Spinal cord (tissue), 10 donors: ENCODE results near the gene PPID. TPM values are rescaled to one million over a fixed set of nuclear protein-coding genes. Genes with fewer than 3 reads are reported as not detected.

Experiments used
- DNase-seq, 6 donors: peaks; one replicate each; pipeline versions ENCODE4 v3.0.0 to v3.0.0-alpha.2; 2013 to 2015; ENCODE audit warnings: low spot score in 6 of 6, low read depth in 4 of 6
- H3K27ac ChIP-seq: one replicate; pipeline ENCODE4 v1.5.1; 2013; ENCODE audit warnings: low read depth, low read length, control low read depth
- H3K27me3 ChIP-seq: one replicate; pipeline ENCODE4 v1.6.1; 2013; ENCODE audit warnings: low read length; ENCODE audit not compliant: control insufficient read depth, insufficient read depth
- H3K36me3 ChIP-seq: one replicate; pipeline ENCODE4 v1.6.1; 2013; ENCODE audit warnings: low read length; ENCODE audit not compliant: control insufficient read depth, insufficient read depth
- H3K4me1 ChIP-seq: one replicate; pipeline ENCODE4 v1.6.1; 2013; ENCODE audit warnings: low read length; ENCODE audit not compliant: control insufficient read depth, insufficient read depth
- H3K4me3 ChIP-seq: one replicate; pipeline ENCODE4 v1.5.1; 2013; ENCODE audit warnings: low read depth, low read length, control low read depth
- H3K9me3 ChIP-seq: one replicate; pipeline ENCODE4 v1.6.1; 2013; ENCODE audit warnings: low read length; ENCODE audit not compliant: control insufficient read depth, insufficient read depth
- WGBS: methylation state at CpG from one replicate; pipeline ENCODE4 v1.1.5; 2013; ENCODE audit warnings: missing lambda C conversion rate; ENCODE audit not compliant: insufficient coverage; 5-methylcytosine and 5-hydroxymethylcytosine counted together
- long read RNA-seq, 4 donors: transcript quantifications; one replicate each; lab custom pipeline, GENCODE V29; 2026
- polyA plus RNA-seq, 2 donors: library from polyadenylated mRNA; unstranded; fragments of 120-200 nt; gene quantifications; one replicate each; pipeline ENCODE4 v1.2.1, GENCODE V29; 2013; ENCODE audit not compliant: insufficient read length in 2 of 2
- total RNA-seq, 2 donors: library from RNA; depleted of rRNA in 1 of 2; stranded (reverse); fragments of 120-200 nt in 1 of 2; fragments of >200 nt in 1 of 2; gene quantifications; one replicate each; pipeline versions ENCODE4 v1.2.3 to v1.2.4, GENCODE V29; 2013 to 2014
- donor health status: healthy.

Gene PPID
- 10 to 100 TPM; 29.4 to 32.1 TPM for total RNA-seq
- polyA plus RNA-seq: 10 to 100 TPM; 51.4 to 57.0 TPM
- long read RNA-seq, donor 1, partial matches to known transcripts: 0 of 3 reads
- long read RNA-seq, donor 1, other reads (novel, unspliced or antisense): 0 of 3 reads
- long read RNA-seq, donor 2, transcript PPID-201 (10 exons, 1,823 nt): major isoform, 7 of 7 reads
- long read RNA-seq, donor 2, partial matches to known transcripts: 0 of 7 reads
- long read RNA-seq, donor 2, other reads (novel, unspliced or antisense): 0 of 7 reads
- long read RNA-seq, donor 3, transcript PPID-201 (10 exons, 1,823 nt): major isoform, 6 of 6 reads
- long read RNA-seq, donor 3, partial matches to known transcripts: 0 of 6 reads
- long read RNA-seq, donor 3, other reads (novel, unspliced or antisense): 0 of 6 reads
- long read RNA-seq, donor 4, transcript PPID-201 (10 exons, 1,823 nt): major isoform, 8 of 8 reads
- long read RNA-seq, donor 4, partial matches to known transcripts: 0 of 8 reads
- long read RNA-seq, donor 4, other reads (novel, unspliced or antisense): 0 of 8 reads

- under 1% methylated on average over 55 of the region's 65 CpGs for WGBS
- Histone ChIP-seq H3K27ac (peak within 1 kb of the TSS; percentile 94), H3K36me3 (peaks cover 6% of the 10 kb centered on the region), H3K27me3 (no peaks in the 10 kb centered on the region), H3K4me3 (peak within 1 kb of the TSS; percentile 93), H3K9me3 (no peaks in the 10 kb centered on the region), H3K4me1 (peaks cover 6% of the 10 kb centered on the region)
- peak; percentile 67 to 94 (median 72) for DNase-seq
These were observed at the start of gene PPID for GRCh38 chr4:158722917-158723793. PPID (minus strand) TSS chr4:158723396; CDS start chr4:158723288, 108 bp downstream.

GRCh38 chr4:158771776-158772175, 48.6 kb upstream of the PPID start:
- Histone ChIP-seq H3K36me3 (no peaks in the 10 kb centered on the region), H3K27ac (no peak overlapping the region), H3K4me1 (no peaks in the 10 kb centered on the region), H3K9me3 (no peaks in the 10 kb centered on the region), H3K4me3 (no peak overlapping the region), H3K27me3 (no peaks in the 10 kb centered on the region)
- WGBS: no CpG with 5 or more reads among the region's 2 CpGs
- DNase-seq: no peak

- no peaks in the 10 kb centered on the region for H3K36me3 ChIP-seq
- no peak overlapping the region for H3K27ac ChIP-seq
- no CpG with 5 or more reads among the region's 5 CpGs for WGBS
- no peaks in the 10 kb centered on the region for H3K4me1 ChIP-seq
- H3K4me3 ChIP-seq: no peak overlapping the region
- no peak for DNase-seq
- H3K27me3 ChIP-seq: no peaks in the 10 kb centered on the region
- no peaks in the 10 kb centered on the region for H3K9me3 ChIP-seq
These were observed 47.5 kb upstream of the PPID start for GRCh38 chr4:158770671-158771070.

DNA sequence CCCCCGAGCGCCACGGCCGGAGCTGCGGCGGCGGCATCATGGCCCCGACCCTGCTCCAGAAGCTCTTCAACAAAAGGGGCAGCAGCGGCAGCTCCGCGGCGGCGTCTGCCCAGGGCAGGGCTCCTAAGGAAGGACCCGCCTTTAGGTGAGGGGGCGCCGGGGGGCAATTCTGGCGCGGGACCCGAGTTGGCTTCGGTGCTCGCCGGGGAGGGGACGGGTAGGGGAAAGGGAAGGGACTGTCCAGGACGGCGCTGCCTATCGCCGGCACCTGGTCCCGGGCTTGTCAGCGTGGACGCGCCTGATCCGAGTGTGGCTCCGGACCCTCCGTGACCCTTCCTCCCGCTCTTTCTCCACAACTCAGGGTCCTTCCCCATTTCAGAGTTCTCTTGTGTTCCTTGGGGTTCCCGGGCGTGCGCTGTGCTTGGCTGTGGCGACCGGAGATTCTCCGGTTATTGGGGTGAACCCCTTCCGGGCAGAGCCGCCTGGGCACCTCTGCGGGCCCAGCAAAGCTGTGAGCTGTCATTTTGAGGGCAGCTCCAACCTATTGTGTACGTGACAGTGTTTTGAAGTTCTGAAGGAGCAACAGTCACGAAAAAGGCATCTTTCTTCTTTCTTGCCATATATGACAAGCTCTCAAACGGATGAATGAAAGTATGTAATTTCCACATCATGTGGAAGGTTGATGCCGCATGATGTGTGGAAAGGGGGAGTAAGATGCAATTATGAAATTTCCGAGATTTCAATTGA, 46.2 kb upstream of the PPID start:
- no peaks in the 10 kb centered on the region for H3K4me1 ChIP-seq
- peak in 2 of 6 donors; percentile 64 to 67 for DNase-seq
- H3K36me3 ChIP-seq: no peaks in the 10 kb centered on the region
- peak overlapping the region; percentile 79 for H3K27ac ChIP-seq
- no peaks in the 10 kb centered on the region for H3K9me3 ChIP-seq
- 0% methylated on average over 36 of the region's 49 CpGs for WGBS
- no peaks in the 10 kb centered on the region for H3K27me3 ChIP-seq
- peak overlapping the region; percentile 92 for H3K4me3 ChIP-seq

DNA sequence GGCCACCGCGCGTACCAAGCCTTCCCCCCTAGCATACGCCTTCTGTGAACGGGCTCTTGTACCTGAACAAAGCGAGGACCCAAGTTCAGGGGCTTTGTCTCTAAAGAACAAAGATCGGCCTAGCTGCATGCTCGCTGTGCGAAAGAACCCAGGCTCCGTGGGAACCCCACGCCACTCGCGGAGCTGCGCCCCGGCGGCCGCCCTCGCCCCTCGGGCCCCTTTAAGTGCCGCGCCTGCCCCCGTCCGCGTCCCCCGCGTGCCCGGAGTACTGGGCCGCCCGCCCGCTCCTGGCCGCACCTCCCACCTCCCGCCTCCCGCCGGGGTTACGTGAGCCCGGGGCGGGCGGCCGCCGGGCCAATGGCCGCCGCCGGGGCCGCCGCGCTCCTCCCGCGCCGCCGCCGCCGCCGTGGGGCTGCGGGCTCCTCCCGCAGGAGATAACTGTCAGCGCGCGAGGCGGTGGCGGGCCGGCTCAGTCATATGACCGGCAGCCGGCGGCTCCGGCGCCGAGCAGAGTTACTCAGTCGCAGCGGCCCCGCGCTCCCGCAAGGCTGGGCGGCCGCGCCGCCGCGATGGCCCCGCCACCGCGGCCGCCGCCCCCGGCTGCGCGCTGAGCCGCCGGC, 45.5 kb upstream of the PPID start, which contains the start of gene FNIP2:
TSS of gene FNIP2 (plus strand) at position 472 of the 620 bp plus-strand sequence. CDS start 187 bp downstream, outside the sequence.
- Histone ChIP-seq H3K36me3 (no peaks in the 10 kb centered on the region), H3K4me3 (peak within 1 kb of the TSS; percentile 92), H3K9me3 (no peaks in the 10 kb centered on the region), H3K4me1 (no peaks in the 10 kb centered on the region), H3K27me3 (no peaks in the 10 kb centered on the region), H3K27ac (peak within 1 kb of the TSS; percentile 79)
- peak in 5 of 6 donors; percentile 57 to 93 (median 78) for DNase-seq
- WGBS: under 1% methylated on average over 88 of the region's 88 CpGs

GRCh38 chr4:158767451-158767850, 44.3 kb upstream of the PPID start:
- H3K27ac ChIP-seq: no peak overlapping the region
- H3K27me3 ChIP-seq: no peaks in the 10 kb centered on the region
- WGBS: no CpG with 5 or more reads among the region's 2 CpGs
- no peak overlapping the region for H3K4me3 ChIP-seq
- no peak for DNase-seq
- H3K9me3 ChIP-seq: no peaks in the 10 kb centered on the region
- H3K36me3 ChIP-seq: no peaks in the 10 kb centered on the region
- no peaks in the 10 kb centered on the region for H3K4me1 ChIP-seq

DNA sequence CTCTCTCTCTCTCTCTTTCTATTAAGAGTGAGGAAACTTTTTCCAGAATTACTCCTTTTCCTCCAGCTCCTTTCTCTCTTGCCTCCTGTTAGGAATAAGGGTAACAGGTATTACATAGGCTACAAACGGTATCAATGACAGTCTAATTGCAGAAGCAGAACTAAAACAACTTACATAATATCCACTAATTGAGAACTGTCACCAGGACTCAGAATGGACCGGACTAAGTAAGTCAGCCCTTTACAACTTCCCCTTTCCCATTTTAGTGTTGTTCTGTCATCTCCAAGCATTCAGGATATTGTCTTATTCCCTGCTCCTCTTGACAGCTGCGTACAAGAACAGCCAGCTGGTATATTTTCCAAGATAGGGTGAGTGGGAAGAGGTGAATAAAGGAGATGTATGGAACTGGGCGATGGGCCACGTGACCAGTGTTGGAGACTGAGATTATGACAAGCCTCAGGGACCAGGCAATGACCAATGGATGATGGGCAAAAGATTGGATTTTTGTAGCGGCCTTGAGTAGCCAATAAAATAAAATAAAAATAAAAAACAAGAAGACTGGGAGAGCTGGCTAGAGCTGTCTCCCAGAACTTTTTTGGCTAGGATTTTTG, 43.3 kb upstream of the PPID start:
- Histone ChIP-seq H3K27ac (no peak overlapping the region), H3K27me3 (no peaks in the 10 kb centered on the region), H3K4me1 (no peaks in the 10 kb centered on the region), H3K9me3 (no peaks in the 10 kb centered on the region), H3K4me3 (no peak overlapping the region), H3K36me3 (no peaks in the 10 kb centered on the region)
- no peak for DNase-seq
- 93% methylated on average over 3 of the region's 6 CpGs for WGBS

GRCh38 chr4:158763462-158763861, 40.3 kb upstream of the PPID start:
- WGBS: 50% methylated on average over 2 of the region's 2 CpGs

More at GRCh38 chr4:158763462-158763861, 40.3 kb upstream of the PPID start:
- H3K27me3 ChIP-seq: no peaks in the 10 kb centered on the region
- DNase-seq: no peak
- no peak overlapping the region for H3K27ac ChIP-seq
- no peaks in the 10 kb centered on the region for H3K36me3 ChIP-seq
- H3K4me3 ChIP-seq: no peak overlapping the region
- H3K9me3 ChIP-seq: no peaks in the 10 kb centered on the region
- H3K4me1 ChIP-seq: no peaks in the 10 kb centered on the region
